Measurements from ENCODE around the gene SETD1A. TPM values are rescaled to one million over a fixed set of nuclear protein-coding genes. Genes with fewer than 3 reads are reported as not detected.
A peak's percentile ranks its signal among the peaks of the same experiment; 100 is the strongest.

Gene SETD1A
- total and polyA plus RNA-seq, 5 experiments from 2014 or later: 0.35 to 44.3 (median 2.0) TPM

- Mint-ChIP-seq H3K36me3 (peaks cover 0 to 89% (median 23%) of the 10 kb centered on the region in 3 donors), H3K4me1 (peaks cover 17 to 31% (median 27%) of the 10 kb centered on the region in 4 donors), H3K27ac (peak overlapping the region in 1 of 10 donors; percentile 40), H3K9me3 (no peaks in the 10 kb centered on the region), H3K4me3 (no peak overlapping the region), H3K27me3 (no peaks in the 10 kb centered on the region)
- ATAC-seq: no peak
- POLR2A ChIA-PET: no interaction called here
- no peak for DNase-seq
These were observed 6.5 kb downstream of the SETD1A start for GRCh38 chr16:30963925-30964511.

GRCh38 chr16:30964574-30965226 is 7.1 kb downstream of the SETD1A start:
- H3K27ac Mint-ChIP-seq: peak overlapping the region in 3 of 10 donors; percentile 29 to 70 (median 53)
- H3K9me3 Mint-ChIP-seq: no peaks in the 10 kb centered on the region
- H3K36me3 Mint-ChIP-seq: peaks cover 0 to 92% (median 21%) of the 10 kb centered on the region in 3 donors
- no peaks in the 10 kb centered on the region for H3K27me3 Mint-ChIP-seq
- POLR2A ChIA-PET: no interaction called here
- peaks cover 10 to 24% (median 23%) of the 10 kb centered on the region in 4 donors for H3K4me1 Mint-ChIP-seq
- no peak overlapping the region for H3K4me3 Mint-ChIP-seq
- DNase-seq (no peak), ATAC-seq (no peak)

GRCh38 chr16:30965436-30965835 is 7.9 kb downstream of the SETD1A start:
- peak in 1 of 10 donors; percentile 51 for DNase-seq
- no peak for ATAC-seq
- H3K9me3 Mint-ChIP-seq: no peaks in the 10 kb centered on the region
- POLR2A ChIA-PET: no interaction called here
- no peak overlapping the region for H3K4me3 Mint-ChIP-seq
- no peaks in the 10 kb centered on the region for H3K27me3 Mint-ChIP-seq
- H3K4me1 Mint-ChIP-seq: peaks cover 2 to 17% (median 16%) of the 10 kb centered on the region in 4 donors
- peaks cover 0 to 91% (median 20%) of the 10 kb centered on the region in 3 donors for H3K36me3 Mint-ChIP-seq
- H3K27ac Mint-ChIP-seq: peak overlapping the region in 1 of 10 donors; percentile 70

GRCh38 chr16:30966033-30966619 is 8.6 kb downstream of the SETD1A start:
- Mint-ChIP-seq H3K27me3 (no peaks in the 10 kb centered on the region), H3K36me3 (peaks cover 0 to 91% (median 24%) of the 10 kb centered on the region in 3 donors), H3K4me1 (peaks cover 0 to 21% (median 16%) of the 10 kb centered on the region in 4 donors), H3K9me3 (no peaks in the 10 kb centered on the region), H3K27ac (peak overlapping the region in 1 of 10 donors; percentile 80), H3K4me3 (peak overlapping the region in 1 of 10 donors; percentile 47)
- ATAC-seq: no peak
- POLR2A ChIA-PET: no interaction called here
- peak in 1 of 10 donors; percentile 55 for DNase-seq

GRCh38 chr16:30967795-30968194 is 10.2 kb downstream of the SETD1A start:
- no peak overlapping the region for H3K4me3 Mint-ChIP-seq

GRCh38 chr16:30969246-30969842 is 11.8 kb downstream of the SETD1A start:
- POLR2A ChIA-PET: interaction anchor here (1.6 kb wide), 1 partner anchor 9 kb away, joined by 4 read pairs; no protein-coding TSS in a partner anchor
- Mint-ChIP-seq H3K4me3 (no peak overlapping the region), H3K9me3 (no peaks in the 10 kb centered on the region), H3K4me1 (peaks cover 0 to 34% (median 24%) of the 10 kb centered on the region in 4 donors), H3K36me3 (peaks cover 0 to 92% (median 30%) of the 10 kb centered on the region in 3 donors), H3K27me3 (no peaks in the 10 kb centered on the region), H3K27ac (no peak overlapping the region)
- DNase-seq (peak in 1 of 10 donors; percentile 37), ATAC-seq (no peak)

More at GRCh38 chr16:30967795-30968194, 10.2 kb downstream of the SETD1A start:
- Mint-ChIP-seq H3K9me3 (no peaks in the 10 kb centered on the region), H3K27ac (no peak overlapping the region), H3K27me3 (no peaks in the 10 kb centered on the region), H3K36me3 (peaks cover 0 to 91% (median 25%) of the 10 kb centered on the region in 3 donors), H3K4me1 (peaks cover 0 to 25% (median 16%) of the 10 kb centered on the region in 4 donors)
- no peak for ATAC-seq
- DNase-seq: no peak
- POLR2A ChIA-PET: interaction anchor here (0.7 to 1.6 kb wide), 2 partner anchors 53 to 213 kb away, joined by 3 to 4 read pairs; partner anchors contain the start of gene FUS

GRCh38 chr16:30971298-30971697 is 13.7 kb downstream of the SETD1A start:
- Mint-ChIP-seq H3K27ac (peak overlapping the region in 1 of 10 donors; percentile 68), H3K27me3 (no peaks in the 10 kb centered on the region), H3K4me1 (peaks cover 0 to 26% (median 21%) of the 10 kb centered on the region in 4 donors), H3K36me3 (peaks cover 0 to 92% (median 34%) of the 10 kb centered on the region in 3 donors), H3K4me3 (no peak overlapping the region), H3K9me3 (no peaks in the 10 kb centered on the region)
- ATAC-seq (no peak), DNase-seq (peak in 1 of 10 donors; percentile 26)
- POLR2A ChIA-PET: interaction anchor here (1.2 kb wide), 1 partner anchor 140 kb away, joined by 3 read pairs; no protein-coding TSS in a partner anchor

GRCh38 chr16:30972872-30973271 is 15.3 kb downstream of the SETD1A start:
- Mint-ChIP-seq H3K36me3 (peaks cover 0 to 90% (median 24%) of the 10 kb centered on the region in 3 donors), H3K4me3 (no peak overlapping the region), H3K27ac (peak overlapping the region in 2 of 10 donors; percentile 46 to 69), H3K27me3 (no peaks in the 10 kb centered on the region), H3K9me3 (no peaks in the 10 kb centered on the region), H3K4me1 (peaks cover 0 to 25% (median 22%) of the 10 kb centered on the region in 4 donors)
- ATAC-seq (no peak), DNase-seq (no peak)
- POLR2A ChIA-PET: no interaction called here

- no peak overlapping the region for H3K4me3 Mint-ChIP-seq
- peak overlapping the region in 4 of 10 donors; percentile 5 to 76 (median 35) for H3K27ac Mint-ChIP-seq
- no peaks in the 10 kb centered on the region for H3K27me3 Mint-ChIP-seq
- peaks cover 0 to 26% (median 23%) of the 10 kb centered on the region in 4 donors for H3K4me1 Mint-ChIP-seq
- POLR2A ChIA-PET: interaction anchor here (0.7 kb wide), 1 partner anchor 181 kb away, joined by 3 read pairs; no protein-coding TSS in a partner anchor
- ATAC-seq (no peak), DNase-seq (no peak)
- no peaks in the 10 kb centered on the region for H3K9me3 Mint-ChIP-seq
- H3K36me3 Mint-ChIP-seq: peaks cover 0 to 87% (median 26%) of the 10 kb centered on the region in 3 donors
These were observed 16.8 kb downstream of the SETD1A start for GRCh38 chr16:30974348-30974747.

GRCh38 chr16:30976486-30976885 is 18.9 kb downstream of the SETD1A start:
- H3K27me3 Mint-ChIP-seq: no peaks in the 10 kb centered on the region
- peaks cover 0 to 81% (median 21%) of the 10 kb centered on the region in 3 donors for H3K36me3 Mint-ChIP-seq
- ATAC-seq: no peak
- peak overlapping the region in 3 of 10 donors; percentile 20 to 76 (median 59) for H3K27ac Mint-ChIP-seq
- peaks cover 0 to 24% (median 19%) of the 10 kb centered on the region in 4 donors for H3K4me1 Mint-ChIP-seq
- H3K4me3 Mint-ChIP-seq: peak overlapping the region in 1 of 10 donors; percentile 71
- DNase-seq: no peak
- H3K9me3 Mint-ChIP-seq: no peaks in the 10 kb centered on the region
- POLR2A ChIA-PET: no interaction called here

GRCh38 chr16:30977502-30977901 is 19.9 kb downstream of the SETD1A start:
- Mint-ChIP-seq H3K4me1 (peaks cover 0 to 22% (median 18%) of the 10 kb centered on the region in 4 donors), H3K9me3 (no peaks in the 10 kb centered on the region), H3K27me3 (no peaks in the 10 kb centered on the region), H3K27ac (peak overlapping the region in 2 of 10 donors; percentile 40 to 57), H3K36me3 (peaks cover 0 to 78% (median 19%) of the 10 kb centered on the region in 3 donors), H3K4me3 (no peak overlapping the region)
- ATAC-seq (peak in 1 of 2 donors; percentile 42), DNase-seq (peak in 2 of 10 donors; percentile 14 to 62)
- POLR2A ChIA-PET: interaction anchor here (0.6 to 1.6 kb wide), 4 partner anchors 8 to 281 kb away, joined by 3 to 6 read pairs (median 4); no protein-coding TSS in a partner anchor

Data from naive thymus-derived CD8-positive, alpha-beta T cell (primary cell).